DOHH2 (cell line): ENCODE data around the gene G2E3.
"Not testable (repeated sequence)": the region's sequence is repeated elsewhere in the genome, so short reads cannot be mapped to it uniquely, and the experiment has no call there.

Experiments used
- H3F3A ChIP-seq: fragments of 200-600 bp; sonication (generic), shearing (Covaris generic); 2 replicates; pipeline ENCODE4 v1.6.0; 2016; ENCODE audit warnings: antibody characterized with exemption, mild to moderate bottlenecking; ENCODE audit not compliant: control insufficient read depth, insufficient read depth
- H3K27ac ChIP-seq: fragments of 200-600 bp; sonication (generic); 2 replicates; pipeline ENCODE4 v1.5.1; 2014; ENCODE audit warnings: low read depth, mild to moderate bottlenecking, low read length, moderate library complexity
- H3K27me3 ChIP-seq: fragments of 200-600 bp; sonication (generic); 2 replicates; pipeline ENCODE4 v1.6.1; 2014; ENCODE audit warnings: mild to moderate bottlenecking, low read length, mixed read lengths; ENCODE audit not compliant: control insufficient read depth
- H3K36me3 ChIP-seq: fragments of 200-600 bp; sonication (generic); 2 replicates; pipeline ENCODE4 v1.6.1; 2014; ENCODE audit warnings: mild to moderate bottlenecking, low read length, moderate library complexity, mixed read lengths; ENCODE audit not compliant: control insufficient read depth
- H3K4me1 ChIP-seq: fragments of 200-600 bp; sonication (generic); 2 replicates; pipeline ENCODE4 v1.6.1; 2014; ENCODE audit warnings: mild to moderate bottlenecking, low read length, mixed read lengths; ENCODE audit not compliant: control insufficient read depth
- H3K4me2 ChIP-seq: fragments of 200-600 bp; sonication (generic); 2 replicates; pipeline ENCODE4 v1.6.0; 2014; ENCODE audit warnings: mild to moderate bottlenecking, low read length, moderate library complexity
- H3K4me3 ChIP-seq: fragments of 200-600 bp; sonication (generic); 2 replicates; pipeline ENCODE4 v1.5.1; 2014; ENCODE audit warnings: mild to moderate bottlenecking, low read length, mixed read lengths
- H3K79me2 ChIP-seq: fragments of 200-600 bp; sonication (generic); 2 replicates; pipeline ENCODE4 v1.6.1; 2014; ENCODE audit warnings: mild to moderate bottlenecking, low read length, mixed read lengths; ENCODE audit not compliant: control insufficient read depth
- H3K9me2 ChIP-seq: fragments of 200-600 bp; sonication (generic); replicated peaks from 2 replicates; pipeline ENCODE4 v1.6.1; 2014; ENCODE audit warnings: mild to moderate bottlenecking, low read length, mixed read lengths; ENCODE audit not compliant: control insufficient read depth
- H3K9me3 ChIP-seq: fragments of 200-600 bp; sonication (generic); 2 replicates; pipeline ENCODE4 v1.6.1; 2014; ENCODE audit warnings: antibody characterized with exemption, low read length, mixed read lengths; ENCODE audit not compliant: control insufficient read depth, insufficient read depth
- H4K20me1 ChIP-seq: fragments of 200-600 bp; sonication (generic); 2 replicates; pipeline ENCODE4 v1.6.0; 2014; ENCODE audit warnings: low read depth, mild to moderate bottlenecking, antibody characterized with exemption, low read length, moderate library complexity; ENCODE audit not compliant: control insufficient read depth, insufficient read depth
- EZH2phosphoT487 ChIP-seq: fragments of 200-600 bp; sonication (generic); IDR thresholded peaks from 2 replicates; pipeline ENCODE4 v1.6.1; 2017; ENCODE audit warnings: borderline replicate concordance, mild to moderate bottlenecking, antibody characterized with exemption, low read length, moderate library complexity, mixed read lengths
- TF ChIP-seq, protein P1 (sequence below): fragments of 200-600 bp; sonication (generic); IDR thresholded peaks from one replicate; pipeline ENCODE4 v1.5.1; 2014; ENCODE audit warnings: antibody characterized with exemption, mild to moderate bottlenecking, low read depth, low read length; ENCODE audit not compliant: poor library complexity, severe bottlenecking

Gene G2E3

DNA sequence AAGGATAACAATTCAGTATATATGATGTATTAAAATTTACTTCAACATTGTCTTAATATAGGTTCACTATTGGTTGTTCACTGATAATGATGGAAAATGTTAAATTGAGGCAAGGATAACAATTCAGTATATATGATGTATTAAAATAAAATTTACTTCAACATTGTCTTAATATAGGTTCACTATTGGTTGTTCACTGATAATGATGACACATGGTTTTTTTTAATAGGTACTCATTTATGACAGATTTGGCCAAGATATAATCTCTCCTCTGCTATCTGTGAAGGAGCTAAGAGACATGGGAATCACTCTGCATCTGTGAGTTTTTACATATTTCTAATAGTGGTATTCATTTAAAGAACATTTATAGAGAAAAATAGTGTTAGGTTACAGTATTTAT, 71.3 kb downstream of the G2E3 start:
- H3K27me3 ChIP-seq, result no peaks in the 10 kb centered on the region
- H3F3A ChIP-seq, result no peaks in the 10 kb centered on the region
- H3K4me2 ChIP-seq, result no peak overlapping the region
- no peak overlapping the region for H3K4me3 ChIP-seq
- no peaks in the 10 kb centered on the region for H3K9me3 ChIP-seq
- no peaks in the 10 kb centered on the region for H3K4me1 ChIP-seq
- no peaks in the 10 kb centered on the region for H4K20me1 ChIP-seq
- no peaks in the 10 kb centered on the region for H3K9me2 ChIP-seq
- H3K27ac ChIP-seq, result no peak overlapping the region
- no peak for TF ChIP-seq EZH2phosphoT487
- TF ChIP-seq, protein P1, sequence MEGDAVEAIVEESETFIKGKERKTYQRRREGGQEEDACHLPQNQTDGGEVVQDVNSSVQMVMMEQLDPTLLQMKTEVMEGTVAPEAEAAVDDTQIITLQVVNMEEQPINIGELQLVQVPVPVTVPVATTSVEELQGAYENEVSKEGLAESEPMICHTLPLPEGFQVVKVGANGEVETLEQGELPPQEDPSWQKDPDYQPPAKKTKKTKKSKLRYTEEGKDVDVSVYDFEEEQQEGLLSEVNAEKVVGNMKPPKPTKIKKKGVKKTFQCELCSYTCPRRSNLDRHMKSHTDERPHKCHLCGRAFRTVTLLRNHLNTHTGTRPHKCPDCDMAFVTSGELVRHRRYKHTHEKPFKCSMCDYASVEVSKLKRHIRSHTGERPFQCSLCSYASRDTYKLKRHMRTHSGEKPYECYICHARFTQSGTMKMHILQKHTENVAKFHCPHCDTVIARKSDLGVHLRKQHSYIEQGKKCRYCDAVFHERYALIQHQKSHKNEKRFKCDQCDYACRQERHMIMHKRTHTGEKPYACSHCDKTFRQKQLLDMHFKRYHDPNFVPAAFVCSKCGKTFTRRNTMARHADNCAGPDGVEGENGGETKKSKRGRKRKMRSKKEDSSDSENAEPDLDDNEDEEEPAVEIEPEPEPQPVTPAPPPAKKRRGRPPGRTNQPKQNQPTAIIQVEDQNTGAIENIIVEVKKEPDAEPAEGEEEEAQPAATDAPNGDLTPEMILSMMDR, result no peak
- peaks cover 48% of the 10 kb centered on the region for H3K36me3 ChIP-seq
- peaks cover 50% of the 10 kb centered on the region for H3K79me2 ChIP-seq

DNA sequence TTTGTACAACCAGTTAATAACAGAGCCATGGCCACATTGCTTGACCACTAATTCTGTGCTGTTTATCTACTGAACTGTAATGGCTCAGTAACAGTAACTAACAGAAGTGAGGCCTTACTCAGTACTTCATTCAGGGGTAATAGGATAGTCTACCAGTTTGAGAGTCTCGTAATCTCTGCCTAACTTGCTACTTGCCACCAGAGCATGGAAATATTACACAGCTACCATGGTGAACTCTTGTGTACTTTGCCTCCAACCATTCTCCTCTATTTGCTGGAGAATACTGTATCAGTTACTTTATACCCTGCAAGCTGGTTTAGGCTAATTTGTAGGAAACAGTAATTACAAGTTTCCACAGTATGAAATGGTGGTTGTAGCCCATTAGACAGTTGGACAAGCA, 73.8 kb downstream of the G2E3 start:
- no peaks in the 10 kb centered on the region for H4K20me1 ChIP-seq
- peaks cover 28% of the 10 kb centered on the region for H3K79me2 ChIP-seq
- no peaks in the 10 kb centered on the region for H3F3A ChIP-seq
- H3K36me3 ChIP-seq, result peaks cover 63% of the 10 kb centered on the region
- no peak overlapping the region for H3K4me2 ChIP-seq
- H3K27me3 ChIP-seq, result no peaks in the 10 kb centered on the region
- H3K4me1 ChIP-seq, result no peaks in the 10 kb centered on the region
- no peaks in the 10 kb centered on the region for H3K9me2 ChIP-seq
- H3K4me3 ChIP-seq, result no peak overlapping the region
- no peaks in the 10 kb centered on the region for H3K9me3 ChIP-seq
- no peak for TF ChIP-seq EZH2phosphoT487
- TF ChIP-seq, protein P1, result no peak
- no peak overlapping the region for H3K27ac ChIP-seq

DNA sequence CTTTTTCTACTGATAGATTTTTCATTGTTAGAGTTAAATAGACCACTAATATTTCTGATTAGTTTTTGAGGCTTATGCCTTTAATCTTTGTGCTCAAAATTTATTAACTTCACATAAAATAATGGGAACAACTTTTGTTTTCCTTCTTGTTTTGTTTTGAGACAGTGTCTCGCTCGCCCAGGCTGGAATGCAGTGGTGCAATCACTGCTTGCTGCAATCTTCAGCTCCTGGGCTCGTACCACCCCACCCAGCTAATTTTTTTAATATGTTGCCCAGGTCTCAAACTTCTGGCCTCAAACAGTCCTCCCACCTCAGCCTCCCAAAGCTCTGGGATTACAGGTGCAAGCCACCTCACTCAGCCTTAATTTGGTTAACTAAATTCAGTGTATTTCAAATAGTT, 80.0 kb downstream of the G2E3 start:
- Histone ChIP-seq H3K4me3 (no peak overlapping the region), H3K36me3 (peaks cover 66% of the 10 kb centered on the region), H3F3A (no peaks in the 10 kb centered on the region), H3K27me3 (no peaks in the 10 kb centered on the region), H3K27ac (no peak overlapping the region), H3K9me3 (no peaks in the 10 kb centered on the region; the same call in 1 of the 2 replicates), H3K79me2 (no peaks in the 10 kb centered on the region), H4K20me1 (no peaks in the 10 kb centered on the region), H3K9me2 (no peaks in the 10 kb centered on the region), H3K4me1 (no peaks in the 10 kb centered on the region), H3K4me2 (no peak overlapping the region)
- TF ChIP-seq, protein P1, result no peak
- no peak for TF ChIP-seq EZH2phosphoT487

DNA sequence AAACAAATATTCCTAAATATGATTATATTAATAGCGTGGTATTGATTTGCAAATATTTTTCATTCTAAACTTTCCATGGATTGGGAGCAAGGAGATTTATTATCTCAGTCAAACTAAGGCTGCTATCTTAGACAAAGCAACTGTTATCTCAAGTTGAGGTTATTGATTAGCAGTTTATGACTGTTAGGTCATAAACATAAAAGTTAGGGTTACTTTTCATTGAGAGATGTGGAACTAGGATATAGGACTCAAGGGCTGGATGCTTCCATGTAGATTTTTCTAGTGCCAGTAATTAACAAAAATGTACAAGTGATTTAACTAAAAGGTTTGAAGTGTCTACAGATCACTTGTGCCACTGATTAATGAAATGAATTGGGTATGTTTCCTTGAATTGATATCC, 82.2 kb downstream of the G2E3 start:
- H3F3A ChIP-seq, result no peaks in the 10 kb centered on the region
- H4K20me1 ChIP-seq, result no peaks in the 10 kb centered on the region
- no peaks in the 10 kb centered on the region for H3K27me3 ChIP-seq
- peaks cover 9% of the 10 kb centered on the region for H3K79me2 ChIP-seq
- peaks cover 68% of the 10 kb centered on the region for H3K36me3 ChIP-seq
- H3K9me3 ChIP-seq, result peaks cover 8% of the 10 kb centered on the region; the same call in 1 of the 2 replicates
- no peaks in the 10 kb centered on the region for H3K9me2 ChIP-seq
- H3K4me1 ChIP-seq, result peaks cover 4% of the 10 kb centered on the region
- H3K27ac ChIP-seq, result no peak overlapping the region
- no peak overlapping the region for H3K4me3 ChIP-seq
- no peak overlapping the region for H3K4me2 ChIP-seq
- TF ChIP-seq, protein P1, result no peak
- no peak for TF ChIP-seq EZH2phosphoT487

DNA sequence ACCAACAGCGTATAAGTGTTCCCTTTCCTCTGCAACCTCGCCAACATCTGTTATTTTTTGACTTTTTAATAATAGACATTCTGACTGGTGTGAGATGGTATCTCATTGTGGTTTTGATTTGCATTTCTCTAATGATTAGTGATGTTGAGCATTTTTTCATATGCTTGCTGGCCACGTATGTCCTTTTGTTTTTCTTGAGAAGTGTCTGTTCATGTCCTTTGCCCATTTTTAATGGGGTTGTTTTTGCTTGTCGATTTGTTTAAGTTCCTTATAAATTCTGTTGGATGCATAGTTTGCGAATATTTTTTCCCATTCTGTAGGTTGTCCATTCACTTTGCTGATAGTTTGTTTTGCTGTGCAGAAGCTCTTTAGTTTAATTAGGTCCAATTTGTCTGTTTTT, 85.5 kb downstream of the G2E3 start:
- H3K4me2 ChIP-seq, H4K20me1 ChIP-seq, H3K9me2 ChIP-seq, H3K4me1 ChIP-seq, H3K79me2 ChIP-seq, H3K4me3 ChIP-seq, H3F3A ChIP-seq, H3K27ac ChIP-seq, H3K27me3 ChIP-seq, H3K9me3 ChIP-seq: not testable (repeated sequence)
- H3K36me3 ChIP-seq, result peaks cover 68% of the 10 kb centered on the region
